ENCODE results near the gene IFFO2.

DNA sequence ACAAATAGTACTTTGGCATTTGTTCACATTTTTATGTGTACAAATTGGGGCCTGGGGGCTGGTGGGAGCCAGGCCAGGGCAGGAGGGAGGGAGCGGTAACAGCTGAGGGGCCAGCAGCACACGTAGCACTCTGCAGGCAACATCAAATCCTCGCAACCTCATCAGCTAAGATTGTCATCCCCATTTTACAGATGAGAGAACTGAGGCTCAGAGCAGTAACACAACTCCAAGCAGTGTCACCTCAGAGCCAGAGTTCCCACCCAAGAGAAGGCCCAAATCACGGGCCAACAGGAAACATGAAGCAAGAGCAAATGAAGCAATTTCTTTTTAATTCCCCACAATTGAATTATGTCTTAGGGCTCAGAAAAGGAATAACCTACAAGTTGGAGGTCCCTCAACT lies 14.1 kb downstream of the IFFO2 start:
- TF ChIP-seq, protein P1, sequence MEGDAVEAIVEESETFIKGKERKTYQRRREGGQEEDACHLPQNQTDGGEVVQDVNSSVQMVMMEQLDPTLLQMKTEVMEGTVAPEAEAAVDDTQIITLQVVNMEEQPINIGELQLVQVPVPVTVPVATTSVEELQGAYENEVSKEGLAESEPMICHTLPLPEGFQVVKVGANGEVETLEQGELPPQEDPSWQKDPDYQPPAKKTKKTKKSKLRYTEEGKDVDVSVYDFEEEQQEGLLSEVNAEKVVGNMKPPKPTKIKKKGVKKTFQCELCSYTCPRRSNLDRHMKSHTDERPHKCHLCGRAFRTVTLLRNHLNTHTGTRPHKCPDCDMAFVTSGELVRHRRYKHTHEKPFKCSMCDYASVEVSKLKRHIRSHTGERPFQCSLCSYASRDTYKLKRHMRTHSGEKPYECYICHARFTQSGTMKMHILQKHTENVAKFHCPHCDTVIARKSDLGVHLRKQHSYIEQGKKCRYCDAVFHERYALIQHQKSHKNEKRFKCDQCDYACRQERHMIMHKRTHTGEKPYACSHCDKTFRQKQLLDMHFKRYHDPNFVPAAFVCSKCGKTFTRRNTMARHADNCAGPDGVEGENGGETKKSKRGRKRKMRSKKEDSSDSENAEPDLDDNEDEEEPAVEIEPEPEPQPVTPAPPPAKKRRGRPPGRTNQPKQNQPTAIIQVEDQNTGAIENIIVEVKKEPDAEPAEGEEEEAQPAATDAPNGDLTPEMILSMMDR (IDR thresholded peaks at IDR 0.05; ENCODE audit: low read length), result no peak
- TF ChIP-seq EZH2 (IDR thresholded peaks at IDR 0.05; ENCODE audit: borderline replicate concordance, low read length), result no peak

Measured in OCI-LY1 (cell line).